Measurements from ENCODE around the gene TNFRSF21.
"Not testable (repeated sequence)": the region's sequence is repeated elsewhere in the genome, so short reads cannot be mapped to it uniquely, and the experiment has no call there.

TNFRSF21 gene

DNA sequence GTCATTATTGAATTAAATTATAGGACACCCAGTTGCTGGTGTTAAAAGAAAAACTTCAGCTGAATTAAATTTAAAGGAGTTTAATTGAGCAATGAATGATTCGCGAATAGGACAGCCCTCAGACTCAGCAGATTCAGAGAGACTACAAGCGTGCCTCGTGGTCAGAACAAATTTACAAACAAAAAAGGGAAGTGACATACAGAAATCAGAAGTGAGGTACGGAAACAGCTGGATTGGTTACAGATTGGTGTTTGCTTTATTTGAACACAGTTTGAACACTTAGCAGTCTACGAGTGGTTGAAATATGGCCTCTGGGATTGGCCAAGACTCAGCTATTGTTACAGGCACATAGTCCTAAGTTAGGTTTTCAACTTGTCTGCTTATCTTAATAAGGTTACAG is 25.8 kb upstream of the TNFRSF21 start:
- Histone ChIP-seq H2BK120ac (ENCODE audit: low read depth, low read length) (no peak overlapping the region), H3K23ac (ENCODE audit: low read length in 2 of 2) (no peak overlapping the region), H3K14ac (ENCODE audit: low read length in 2 of 2) (no peak overlapping the region), H2BK5ac (ENCODE audit: low read depth, low read length, poor library complexity, severe bottlenecking) (no peak overlapping the region), H3K27ac (ENCODE audit: low read length, poor library complexity, severe bottlenecking) (no peak overlapping the region), H2AFZ (ENCODE audit: low read depth, low read length) (no peak overlapping the region), H4K91ac (ENCODE audit: low read length) (no peak overlapping the region), H3K4me2 (ENCODE audit: low read length, poor library complexity, severe bottlenecking) (no peak overlapping the region), H3K36me3 (ENCODE audit: control insufficient read depth in 1 of 2, insufficient read depth in 2 of 2, low read depth in 1 of 2, low read length in 2 of 2) (no peaks in the 10 kb centered on the region), H3K18ac (ENCODE audit: low read depth in 1 of 2, low read length in 2 of 2) (no peak overlapping the region), H3K9ac (ENCODE audit: low read length) (no peak overlapping the region), H2AK5ac (ENCODE audit: low read length, severe bottlenecking) (no peak overlapping the region), H4K8ac (ENCODE audit: low read length) (no peak overlapping the region), H3K4me3 (ENCODE audit: insufficient read depth in 1 of 2, low read depth in 1 of 2, low read length in 2 of 2) (no peak overlapping the region), H2BK12ac (ENCODE audit: low read length in 2 of 2) (no peak overlapping the region), H3K27me3 (ENCODE audit: control insufficient read depth in 1 of 2, insufficient read depth in 1 of 2, low read length in 2 of 2) (no peaks in the 10 kb centered on the region), H2BK15ac (ENCODE audit: low read depth, poor library complexity, severe bottlenecking) (no peak overlapping the region), H3K9me3 (ENCODE audit: control insufficient read depth, low read length) (no peaks in the 10 kb centered on the region), H3K4ac (ENCODE audit: low read depth in 1 of 2, low read length in 2 of 2) (no peak overlapping the region), H3K4me1 (ENCODE audit: control insufficient read depth, insufficient read depth, low read depth, low read length) (no peaks in the 10 kb centered on the region), H3K79me1 (replicated peaks; ENCODE audit: low read length, poor library complexity, severe bottlenecking) (no peaks in the 10 kb centered on the region)
- 91% methylated on average over 6 of the region's 6 CpGs for whole genome bisulfite sequencing
- no peak for DNase-seq

DNA sequence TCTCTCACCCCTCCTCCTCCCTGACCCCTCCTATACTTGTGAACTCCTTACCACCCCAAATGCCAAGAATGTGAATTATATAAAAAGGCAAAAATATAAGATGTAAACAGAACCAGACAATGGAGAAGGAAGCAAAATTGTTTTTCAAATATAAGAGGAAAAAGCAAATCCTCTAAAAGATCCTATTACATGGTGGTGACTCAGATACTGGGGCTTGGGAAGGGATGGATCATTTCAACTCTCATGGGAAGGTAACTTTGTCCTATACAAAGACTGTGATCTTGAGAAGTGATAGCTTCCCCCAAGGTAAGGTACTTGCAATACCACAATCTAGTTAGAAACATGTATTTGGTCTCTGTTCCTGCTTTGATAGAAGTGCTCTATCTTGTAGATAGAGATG is 24.6 kb upstream of the TNFRSF21 start:
- H2BK120ac ChIP-seq (ENCODE audit: low read depth, low read length), result no peak overlapping the region
- H3K14ac ChIP-seq (ENCODE audit: low read length in 2 of 2), result no peak overlapping the region
- no peaks in the 10 kb centered on the region for H3K9me3 ChIP-seq (ENCODE audit: control insufficient read depth, low read length)
- H2AK5ac ChIP-seq (ENCODE audit: low read length, severe bottlenecking), result no peak overlapping the region
- H3K4me3 ChIP-seq (ENCODE audit: insufficient read depth in 1 of 2, low read depth in 1 of 2, low read length in 2 of 2), result no peak overlapping the region
- no peak overlapping the region for H3K18ac ChIP-seq (ENCODE audit: low read depth in 1 of 2, low read length in 2 of 2)
- no peak overlapping the region for H3K4me2 ChIP-seq (ENCODE audit: low read length, poor library complexity, severe bottlenecking)
- no peaks in the 10 kb centered on the region for H3K36me3 ChIP-seq (ENCODE audit: control insufficient read depth in 1 of 2, insufficient read depth in 2 of 2, low read depth in 1 of 2, low read length in 2 of 2)
- no peak overlapping the region for H3K27ac ChIP-seq (ENCODE audit: low read length, poor library complexity, severe bottlenecking)
- H3K79me1 ChIP-seq (replicated peaks; ENCODE audit: low read length, poor library complexity, severe bottlenecking), result no peaks in the 10 kb centered on the region
- no peak overlapping the region for H2BK12ac ChIP-seq (ENCODE audit: low read length in 2 of 2)
- no peak overlapping the region for H3K23ac ChIP-seq (ENCODE audit: low read length in 2 of 2)
- H3K4ac ChIP-seq (ENCODE audit: low read depth in 1 of 2, low read length in 2 of 2), result no peak overlapping the region
- H2AFZ ChIP-seq (ENCODE audit: low read depth, low read length), result no peak overlapping the region
- H3K9ac ChIP-seq (ENCODE audit: low read length), result no peak overlapping the region
- no peak overlapping the region for H4K91ac ChIP-seq (ENCODE audit: low read length)
- no peaks in the 10 kb centered on the region for H3K27me3 ChIP-seq (ENCODE audit: control insufficient read depth in 1 of 2, insufficient read depth in 1 of 2, low read length in 2 of 2)
- no peak for DNase-seq
- no peak overlapping the region for H2BK5ac ChIP-seq (ENCODE audit: low read depth, low read length, poor library complexity, severe bottlenecking)
- no peak overlapping the region for H4K8ac ChIP-seq (ENCODE audit: low read length)
- no peak overlapping the region for H2BK15ac ChIP-seq (ENCODE audit: low read depth, poor library complexity, severe bottlenecking)
- no peaks in the 10 kb centered on the region for H3K4me1 ChIP-seq (ENCODE audit: control insufficient read depth, insufficient read depth, low read depth, low read length)

DNA sequence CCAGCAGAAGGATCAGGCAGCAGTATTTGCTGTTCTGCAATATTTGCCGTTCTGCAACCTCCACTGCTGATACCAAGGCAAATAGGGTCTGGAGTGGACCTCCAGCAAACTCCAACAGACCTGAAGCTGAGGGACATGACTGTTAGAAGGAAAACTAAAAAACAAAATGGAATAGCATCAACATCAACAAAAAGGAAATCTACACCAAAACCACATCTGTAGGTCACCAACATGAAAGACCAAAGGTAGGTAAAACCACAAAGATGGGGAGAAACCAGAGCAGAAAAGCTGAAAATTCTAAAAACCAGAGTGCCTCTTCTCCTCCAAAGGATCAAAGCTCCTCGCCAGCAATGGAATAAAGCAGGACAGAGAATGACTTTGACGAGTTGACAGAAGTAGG is 18.9 kb upstream of the TNFRSF21 start:
- not testable (repeated sequence) for H3K9ac ChIP-seq (ENCODE audit: low read length); H3K4me3 ChIP-seq (ENCODE audit: insufficient read depth in 1 of 2, low read depth in 1 of 2, low read length in 2 of 2); H2AFZ ChIP-seq (ENCODE audit: low read depth, low read length); H3K4me2 ChIP-seq (ENCODE audit: low read length, poor library complexity, severe bottlenecking); H2BK12ac ChIP-seq (ENCODE audit: low read length in 2 of 2); H2BK5ac ChIP-seq (ENCODE audit: low read depth, low read length, poor library complexity, severe bottlenecking); H3K27ac ChIP-seq (ENCODE audit: low read length, poor library complexity, severe bottlenecking); H4K8ac ChIP-seq (ENCODE audit: low read length); DNase-seq; H3K18ac ChIP-seq (ENCODE audit: low read depth in 1 of 2, low read length in 2 of 2); H3K4ac ChIP-seq (ENCODE audit: low read depth in 1 of 2, low read length in 2 of 2); H3K23ac ChIP-seq (ENCODE audit: low read length in 2 of 2); H2BK120ac ChIP-seq (ENCODE audit: low read depth, low read length); H3K14ac ChIP-seq (ENCODE audit: low read length in 2 of 2); H2BK15ac ChIP-seq (ENCODE audit: low read depth, poor library complexity, severe bottlenecking); H4K91ac ChIP-seq (ENCODE audit: low read length); H3K27me3 ChIP-seq (ENCODE audit: control insufficient read depth in 1 of 2, insufficient read depth in 1 of 2, low read length in 2 of 2); H3K9me3 ChIP-seq (ENCODE audit: control insufficient read depth, low read length); H3K4me1 ChIP-seq (ENCODE audit: control insufficient read depth, insufficient read depth, low read depth, low read length); H3K36me3 ChIP-seq (ENCODE audit: control insufficient read depth in 1 of 2, insufficient read depth in 2 of 2, low read depth in 1 of 2, low read length in 2 of 2); H2AK5ac ChIP-seq (ENCODE audit: low read length, severe bottlenecking); H3K79me1 ChIP-seq (replicated peaks; ENCODE audit: low read length, poor library complexity, severe bottlenecking)
- 96% methylated on average over 3 of the region's 3 CpGs for WGBS

DNA sequence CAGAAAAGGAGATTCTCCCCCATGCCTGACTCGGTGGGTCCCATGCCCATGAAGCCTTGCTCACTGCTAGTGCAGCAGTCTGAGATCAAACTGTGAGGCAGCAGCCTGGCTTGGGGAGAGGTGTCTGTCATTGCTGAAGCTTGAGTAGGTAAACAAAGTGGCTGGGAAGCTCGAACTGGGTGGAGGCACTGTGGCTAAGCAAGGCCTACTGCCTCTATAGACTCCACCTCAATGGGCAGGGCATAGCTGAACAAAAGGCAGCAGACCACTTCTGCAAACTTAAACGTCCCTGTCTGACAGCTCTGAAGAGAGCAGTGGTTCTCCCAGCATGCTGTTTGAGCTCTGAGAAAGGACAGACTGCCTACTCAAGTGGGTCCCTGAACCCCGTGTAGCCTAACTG is 18.4 kb upstream of the TNFRSF21 start:
- H2AK5ac ChIP-seq (ENCODE audit: low read length, severe bottlenecking); H3K14ac ChIP-seq (ENCODE audit: low read length in 2 of 2); H3K23ac ChIP-seq (ENCODE audit: low read length in 2 of 2); H3K4me3 ChIP-seq (ENCODE audit: insufficient read depth in 1 of 2, low read depth in 1 of 2, low read length in 2 of 2); H3K4me2 ChIP-seq (ENCODE audit: low read length, poor library complexity, severe bottlenecking); DNase-seq; H4K8ac ChIP-seq (ENCODE audit: low read length); H2BK15ac ChIP-seq (ENCODE audit: low read depth, poor library complexity, severe bottlenecking); H3K4ac ChIP-seq (ENCODE audit: low read depth in 1 of 2, low read length in 2 of 2); H3K4me1 ChIP-seq (ENCODE audit: control insufficient read depth, insufficient read depth, low read depth, low read length); H3K18ac ChIP-seq (ENCODE audit: low read depth in 1 of 2, low read length in 2 of 2); H2BK120ac ChIP-seq (ENCODE audit: low read depth, low read length); H3K27ac ChIP-seq (ENCODE audit: low read length, poor library complexity, severe bottlenecking); H2BK12ac ChIP-seq (ENCODE audit: low read length in 2 of 2); H3K9ac ChIP-seq (ENCODE audit: low read length); H3K36me3 ChIP-seq (ENCODE audit: control insufficient read depth in 1 of 2, insufficient read depth in 2 of 2, low read depth in 1 of 2, low read length in 2 of 2); H3K9me3 ChIP-seq (ENCODE audit: control insufficient read depth, low read length); H2AFZ ChIP-seq (ENCODE audit: low read depth, low read length); H4K91ac ChIP-seq (ENCODE audit: low read length); H3K27me3 ChIP-seq (ENCODE audit: control insufficient read depth in 1 of 2, insufficient read depth in 1 of 2, low read length in 2 of 2); H3K79me1 ChIP-seq (replicated peaks; ENCODE audit: low read length, poor library complexity, severe bottlenecking); H2BK5ac ChIP-seq (ENCODE audit: low read depth, low read length, poor library complexity, severe bottlenecking): not testable (repeated sequence)
- 78% methylated on average over 4 of the region's 4 CpGs for WGBS

Measured in mesenchymal stem cell (in vitro differentiated cells and primary cell).